A673 (cell line): ENCODE data around the gene COX6B1. TPM values are rescaled to one million over a fixed set of nuclear protein-coding genes. Genes with fewer than 3 reads are reported as not detected.

ENCODE experiments used
- BruUV-seq: library from RNA; stranded (reverse); fragments of 400-500 nt; replicated peaks from 2 replicates; lab custom pipeline; 2021; lab: Mats Ljungman, UMichigan
- CTCF ChIA-PET: fragments of 300-600 bp; sonication (Branson Sonifier 250); formaldehyde crosslinking; loops from one replicate; lab custom pipeline; 2022; ENCODE audit warnings: antibody characterized with exemption; lab: Charles Lee
- POLR2A ChIA-PET: fragments of 300-600 bp; sonication (Branson Sonifier 250); formaldehyde crosslinking; loops from one replicate; lab custom pipeline; 2022; ENCODE audit warnings: antibody characterized with exemption; ENCODE audit not compliant: low non-redundant PET; lab: Charles Lee
- DNase-seq: peaks from one replicate; pipeline ENCODE4 v3.0.0-alpha.2; 2015; ENCODE audit warnings: low spot score
- H3K27ac ChIP-seq: fragments of 200-600 bp; sonication (generic); 2 replicates; pipeline ENCODE4 v1.5.1; 2016; ENCODE audit warnings: mixed run types, low read depth, mild to moderate bottlenecking, mixed read lengths, antibody characterized with exemption, low read length; ENCODE audit not compliant: poor library complexity, severe bottlenecking
- H3K27me3 ChIP-seq: fragments of 200-600 bp; sonication (generic); replicated peaks from 2 replicates; pipeline ENCODE4 v1.6.1; 2017; ENCODE audit warnings: mixed run types, low read depth, mild to moderate bottlenecking, mixed read lengths, antibody characterized with exemption, low read length; ENCODE audit not compliant: insufficient read depth, poor library complexity
- H3K36me3 ChIP-seq: fragments of 200-600 bp; sonication (generic); 2 replicates; pipeline ENCODE4 v1.6.1; 2016; ENCODE audit warnings: mixed run types, mild to moderate bottlenecking, mixed read lengths, antibody characterized with exemption, low read length; ENCODE audit not compliant: insufficient read depth, poor library complexity, severe bottlenecking
- H3K4me1 ChIP-seq: fragments of 200-600 bp; sonication (generic); 2 replicates; pipeline ENCODE4 v1.6.1; 2017; ENCODE audit warnings: mixed run types, mild to moderate bottlenecking, mixed read lengths, antibody characterized with exemption, low read length; ENCODE audit not compliant: insufficient read depth, poor library complexity, severe bottlenecking
- H3K4me3 ChIP-seq: fragments of 200-600 bp; sonication (generic); 2 replicates; pipeline ENCODE4 v1.5.1; 2016; ENCODE audit warnings: low read depth, mixed run types, mild to moderate bottlenecking, mixed read lengths, low read length; ENCODE audit not compliant: poor library complexity, severe bottlenecking
- H3K9me3 ChIP-seq: fragments of 200-600 bp; sonication (generic); 2 replicates; pipeline ENCODE4 v1.6.1; 2016; ENCODE audit warnings: mixed run types, low read depth, mild to moderate bottlenecking, mixed read lengths, antibody characterized with exemption, low read length; ENCODE audit not compliant: poor library complexity, severe bottlenecking
- EZH2 ChIP-seq: fragments of 200-600 bp; sonication (generic); IDR thresholded peaks from 2 replicates; pipeline ENCODE4 v1.6.1; 2017; ENCODE audit warnings: borderline replicate concordance, low read depth, mild to moderate bottlenecking, mixed read lengths, antibody characterized with exemption, low read length; ENCODE audit not compliant: poor library complexity, severe bottlenecking
- intact Hi-C: fragments of 100-400 bp; cut with micrococcal nuclease; formaldehyde crosslinking; loops from one replicate; pipeline ENCODE4 v1.10.0; 2022; ENCODE audit not compliant: unreplicated experiment
- total RNA-seq: library from RNA; stranded (reverse); gene quantifications from 2 replicates; pipeline ENCODE4 v1.2.3, GENCODE V29; 2021
- TF ChIP-seq, protein P1 (sequence below): fragments of 300-800, 200-600 bp; sonication (generic); conservative IDR thresholded peaks from 2 replicates; pipeline ENCODE4 v1.5.1; 2017; ENCODE audit warnings: low read depth, mild to moderate bottlenecking, antibody characterized with exemption, low read length, moderate library complexity, mixed read lengths

The COX6B1 gene
- total RNA-seq, 1 experiment from 2014 or later, result 467 TPM

DNA sequence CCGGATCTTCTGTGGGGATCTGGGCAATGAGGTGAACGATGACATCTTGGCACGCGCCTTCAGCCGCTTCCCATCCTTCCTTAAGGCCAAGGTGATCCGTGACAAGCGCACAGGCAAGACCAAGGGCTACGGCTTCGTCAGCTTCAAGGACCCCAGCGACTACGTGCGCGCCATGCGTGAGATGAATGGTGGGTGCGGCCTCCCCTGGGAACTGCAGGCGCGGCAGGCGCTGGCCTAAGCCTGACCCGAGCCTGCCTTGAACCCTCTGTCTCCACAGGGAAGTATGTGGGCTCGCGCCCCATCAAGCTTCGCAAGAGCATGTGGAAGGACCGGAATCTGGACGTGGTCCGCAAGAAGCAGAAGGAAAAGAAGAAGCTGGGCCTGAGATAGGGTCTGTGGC is 11.0 kb upstream of the COX6B1 start:
- H3K36me3 ChIP-seq, result peaks cover 47% of the 10 kb centered on the region
- POLR2A ChIA-PET, result no interaction called here
- TSS peak; percentile 24 for BruUV-seq

DNA sequence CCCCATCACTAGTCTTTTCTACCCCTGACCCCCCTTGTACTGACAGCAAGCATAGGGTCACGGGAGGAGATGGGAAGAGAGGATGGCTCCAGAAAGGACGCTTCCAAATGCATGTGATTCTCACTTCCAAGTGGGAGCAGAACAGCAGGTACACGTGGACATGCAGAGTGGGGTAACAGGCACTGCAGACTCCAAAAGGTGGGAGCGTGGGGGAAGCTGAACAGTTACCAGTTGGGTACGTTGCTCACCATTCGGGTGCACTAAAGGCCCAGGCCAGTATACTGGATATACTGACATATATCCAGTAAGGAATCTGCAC is 8.8 kb upstream of the COX6B1 start:
- no peaks in the 10 kb centered on the region for H3K27me3 ChIP-seq
- H3K27ac ChIP-seq, result no peak overlapping the region
- CTCF ChIA-PET, result no interaction called here
- BruUV-seq, result no TSS peak
- no peak for TF ChIP-seq EZH2
- TF ChIP-seq, protein P1, sequence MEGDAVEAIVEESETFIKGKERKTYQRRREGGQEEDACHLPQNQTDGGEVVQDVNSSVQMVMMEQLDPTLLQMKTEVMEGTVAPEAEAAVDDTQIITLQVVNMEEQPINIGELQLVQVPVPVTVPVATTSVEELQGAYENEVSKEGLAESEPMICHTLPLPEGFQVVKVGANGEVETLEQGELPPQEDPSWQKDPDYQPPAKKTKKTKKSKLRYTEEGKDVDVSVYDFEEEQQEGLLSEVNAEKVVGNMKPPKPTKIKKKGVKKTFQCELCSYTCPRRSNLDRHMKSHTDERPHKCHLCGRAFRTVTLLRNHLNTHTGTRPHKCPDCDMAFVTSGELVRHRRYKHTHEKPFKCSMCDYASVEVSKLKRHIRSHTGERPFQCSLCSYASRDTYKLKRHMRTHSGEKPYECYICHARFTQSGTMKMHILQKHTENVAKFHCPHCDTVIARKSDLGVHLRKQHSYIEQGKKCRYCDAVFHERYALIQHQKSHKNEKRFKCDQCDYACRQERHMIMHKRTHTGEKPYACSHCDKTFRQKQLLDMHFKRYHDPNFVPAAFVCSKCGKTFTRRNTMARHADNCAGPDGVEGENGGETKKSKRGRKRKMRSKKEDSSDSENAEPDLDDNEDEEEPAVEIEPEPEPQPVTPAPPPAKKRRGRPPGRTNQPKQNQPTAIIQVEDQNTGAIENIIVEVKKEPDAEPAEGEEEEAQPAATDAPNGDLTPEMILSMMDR, result no peak
- intact Hi-C loops, result no loop called here
- POLR2A ChIA-PET, result no interaction called here
- peaks cover 17% of the 10 kb centered on the region for H3K4me1 ChIP-seq
- no peak overlapping the region for H3K4me3 ChIP-seq
- H3K9me3 ChIP-seq, result no peaks in the 10 kb centered on the region
- no peak for DNase-seq
- H3K36me3 ChIP-seq, result peaks cover 26% of the 10 kb centered on the region

More for the DNA sequence above, 11.0 kb upstream of the COX6B1 start:
- Histone ChIP-seq H3K4me1 (peaks cover 10% of the 10 kb centered on the region), H3K27me3 (no peaks in the 10 kb centered on the region), H3K9me3 (no peaks in the 10 kb centered on the region), H3K27ac (no peak overlapping the region), H3K4me3 (no peak overlapping the region)
- intact Hi-C loops, result no loop called here
- no peak for DNase-seq
- CTCF ChIA-PET, result no interaction called here
- TF ChIP-seq EZH2, result no peak

DNA sequence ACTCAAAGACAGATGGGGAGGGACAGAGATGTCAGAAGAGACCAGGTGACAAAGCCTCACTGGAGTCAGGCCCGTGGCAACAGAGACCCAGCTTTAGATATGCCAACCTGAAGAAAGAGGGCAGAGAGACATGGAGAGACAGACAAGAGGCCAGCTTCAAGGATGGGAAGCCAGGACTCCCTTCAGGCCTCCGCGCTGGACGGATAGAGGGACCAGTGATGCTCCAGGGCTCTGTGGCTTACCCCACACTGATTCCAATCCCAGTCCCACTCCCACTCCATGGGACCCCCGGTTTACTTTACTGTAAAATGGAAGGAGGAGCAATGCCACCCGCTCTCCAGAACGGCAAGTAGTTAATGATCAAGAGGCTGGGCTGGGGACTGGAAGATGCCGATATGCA is 8.3 kb upstream of the COX6B1 start:
- H3K27me3 ChIP-seq, result no peaks in the 10 kb centered on the region
- H3K36me3 ChIP-seq, result peaks cover 22% of the 10 kb centered on the region
- no peak for DNase-seq
- intact Hi-C loops, result loop anchor here (10.0 kb wide), 1 partner anchor 285 kb away; the partner anchor contains the start of gene FFAR3
- ChIA-PET POLR2A (no interaction called here), CTCF (no interaction called here)
- no peaks in the 10 kb centered on the region for H3K9me3 ChIP-seq
- BruUV-seq, result no TSS peak
- no peak overlapping the region for H3K27ac ChIP-seq
- no peak for TF ChIP-seq EZH2
- TF ChIP-seq, protein P1, result no peak
- peaks cover 17% of the 10 kb centered on the region for H3K4me1 ChIP-seq
- H3K4me3 ChIP-seq, result no peak overlapping the region
